HUES6 (cell line): ENCODE measurements around the gene ORM1.

ENCODE experiments used
- H3K27ac ChIP-seq: 2 replicates; pipeline ENCODE4 v1.7.0; 2013; ENCODE audit warnings: low read depth, mild to moderate bottlenecking, low read length, inconsistent platforms
- H3K27me3 ChIP-seq: 2 replicates; pipeline ENCODE4 v1.6.1; 2013; ENCODE audit warnings: low read length; ENCODE audit not compliant: control insufficient read depth, insufficient read depth
- H3K36me3 ChIP-seq: 2 replicates; pipeline ENCODE4 v1.6.1; 2013; ENCODE audit warnings: low read length; ENCODE audit not compliant: control insufficient read depth, insufficient read depth
- H3K4me1 ChIP-seq: 2 replicates; pipeline ENCODE4 v1.6.1; 2013; ENCODE audit warnings: low read length; ENCODE audit not compliant: control insufficient read depth, insufficient read depth
- H3K4me3 ChIP-seq: 2 replicates; pipeline ENCODE4 v1.5.1; 2013; ENCODE audit warnings: low read depth, low read length
- H3K9ac ChIP-seq: one replicate; pipeline ENCODE4 v1.6.1; 2013; ENCODE audit warnings: mild to moderate bottlenecking, low read length
- H3K9me3 ChIP-seq: 2 replicates; pipeline ENCODE4 v1.6.1; 2013; ENCODE audit warnings: low read depth, low read length; ENCODE audit not compliant: control insufficient read depth, insufficient read depth

ORM1 gene

DNA sequence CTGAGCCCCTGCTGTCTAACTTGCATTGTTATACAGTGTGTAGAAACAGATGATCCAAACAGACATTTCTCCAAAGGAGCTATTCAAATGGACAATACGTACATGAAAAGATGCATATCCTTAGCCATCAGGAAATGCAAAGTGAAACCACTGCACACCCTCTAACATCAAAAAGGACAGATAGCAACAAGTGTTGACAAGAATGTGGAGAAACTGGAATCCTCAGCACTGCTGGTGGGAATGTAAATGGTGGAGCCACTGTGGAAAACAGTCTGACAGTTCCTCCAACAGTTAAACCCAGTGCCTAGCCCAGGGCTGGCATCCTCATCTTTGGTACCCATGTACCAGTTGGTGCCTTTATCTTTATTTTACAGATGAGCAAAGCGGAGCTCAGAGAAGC is 15.3 kb downstream of the ORM1 start:
- Histone ChIP-seq H3K27ac (no peak overlapping the region), H3K4me3 (no peak overlapping the region), H3K27me3 (no peaks in the 10 kb centered on the region), H3K36me3 (peaks cover 58% of the 10 kb centered on the region), H3K9me3 (no peaks in the 10 kb centered on the region), H3K9ac (no peak overlapping the region), H3K4me1 (no peaks in the 10 kb centered on the region; the same call in 1 of the 2 replicates)

GRCh38 chr9:114339130-114339908 is 16.4 kb downstream of the ORM1 start:
- no peaks in the 10 kb centered on the region for H3K9me3 ChIP-seq
- H3K27me3 ChIP-seq: no peaks in the 10 kb centered on the region
- H3K4me3 ChIP-seq: no peak overlapping the region
- H3K4me1 ChIP-seq: no peaks in the 10 kb centered on the region; the same call in 1 of the 2 replicates
- H3K36me3 ChIP-seq: peaks cover 69% of the 10 kb centered on the region
- no peak overlapping the region for H3K27ac ChIP-seq
- no peak overlapping the region for H3K9ac ChIP-seq

- peaks cover 79% of the 10 kb centered on the region for H3K36me3 ChIP-seq
- no peak overlapping the region for H3K4me3 ChIP-seq
- no peaks in the 10 kb centered on the region for H3K9me3 ChIP-seq
- no peak overlapping the region for H3K27ac ChIP-seq
- H3K4me1 ChIP-seq: no peaks in the 10 kb centered on the region; the same call in 1 of the 2 replicates
- H3K9ac ChIP-seq: no peak overlapping the region
- no peaks in the 10 kb centered on the region for H3K27me3 ChIP-seq
These were observed 18.4 kb downstream of the ORM1 start for GRCh38 chr9:114341152-114341830.

- Histone ChIP-seq H3K9me3 (no peaks in the 10 kb centered on the region), H3K27ac (no peak overlapping the region), H3K4me3 (no peak overlapping the region), H3K4me1 (no peaks in the 10 kb centered on the region; the same call in 1 of the 2 replicates), H3K9ac (no peak overlapping the region), H3K36me3 (peaks cover 83% of the 10 kb centered on the region), H3K27me3 (no peaks in the 10 kb centered on the region)
These were observed 19.1 kb downstream of the ORM1 start for GRCh38 chr9:114341991-114342390.

DNA sequence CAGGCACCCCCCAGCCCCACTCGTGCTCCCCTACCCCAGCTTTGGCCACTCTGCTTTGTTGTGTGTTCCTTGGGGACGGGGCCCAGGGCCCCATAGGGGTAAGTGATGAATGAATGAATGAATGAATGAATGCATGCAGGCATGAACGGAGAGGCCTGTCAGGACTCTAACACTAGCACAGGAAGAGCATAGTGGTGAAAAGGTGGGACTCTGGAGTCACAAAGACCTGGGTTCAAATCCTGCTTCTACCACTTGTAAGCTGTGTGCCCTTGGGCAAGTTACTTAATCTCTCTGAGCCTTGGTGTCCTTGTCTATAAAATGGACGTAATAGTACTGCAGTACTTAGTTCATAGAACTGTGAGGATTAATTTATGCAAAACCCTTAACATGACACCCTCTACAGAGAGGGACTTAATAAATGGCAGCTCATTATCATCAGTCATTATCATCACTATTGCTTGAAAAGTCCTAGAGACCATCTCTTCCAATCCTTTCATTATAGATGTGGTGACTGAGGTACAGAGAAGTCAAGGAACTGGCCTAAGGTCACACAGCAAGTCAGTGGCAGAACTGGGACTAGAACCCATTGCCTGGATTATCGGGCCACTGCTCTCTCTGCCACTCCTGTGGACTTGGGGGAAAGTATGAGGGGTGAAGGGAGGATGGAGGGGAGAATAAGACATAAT is 20.0 kb downstream of the ORM1 start:
- H3K27ac ChIP-seq: no peak overlapping the region
- no peaks in the 10 kb centered on the region for H3K27me3 ChIP-seq
- H3K9ac ChIP-seq: no peak overlapping the region
- H3K4me3 ChIP-seq: no peak overlapping the region
- no peaks in the 10 kb centered on the region for H3K9me3 ChIP-seq
- H3K4me1 ChIP-seq: no peaks in the 10 kb centered on the region; the same call in 1 of the 2 replicates
- peaks cover 82% of the 10 kb centered on the region for H3K36me3 ChIP-seq

GRCh38 chr9:114343471-114344187 is 20.7 kb downstream of the ORM1 start:
- Histone ChIP-seq H3K4me1 (peaks cover 7% of the 10 kb centered on the region), H3K36me3 (peaks cover 81% of the 10 kb centered on the region), H3K4me3 (no peak overlapping the region), H3K27ac (no peak overlapping the region), H3K9ac (no peak overlapping the region), H3K9me3 (no peaks in the 10 kb centered on the region), H3K27me3 (no peaks in the 10 kb centered on the region)

- H3K4me3 ChIP-seq: no peak overlapping the region
- peaks cover 81% of the 10 kb centered on the region for H3K36me3 ChIP-seq
- H3K9ac ChIP-seq: no peak overlapping the region
- H3K4me1 ChIP-seq: peaks cover 12% of the 10 kb centered on the region
- H3K27me3 ChIP-seq: no peaks in the 10 kb centered on the region
- no peak overlapping the region for H3K27ac ChIP-seq
- H3K9me3 ChIP-seq: no peaks in the 10 kb centered on the region
These were observed 21.3 kb downstream of the ORM1 start for GRCh38 chr9:114344188-114344566.

DNA sequence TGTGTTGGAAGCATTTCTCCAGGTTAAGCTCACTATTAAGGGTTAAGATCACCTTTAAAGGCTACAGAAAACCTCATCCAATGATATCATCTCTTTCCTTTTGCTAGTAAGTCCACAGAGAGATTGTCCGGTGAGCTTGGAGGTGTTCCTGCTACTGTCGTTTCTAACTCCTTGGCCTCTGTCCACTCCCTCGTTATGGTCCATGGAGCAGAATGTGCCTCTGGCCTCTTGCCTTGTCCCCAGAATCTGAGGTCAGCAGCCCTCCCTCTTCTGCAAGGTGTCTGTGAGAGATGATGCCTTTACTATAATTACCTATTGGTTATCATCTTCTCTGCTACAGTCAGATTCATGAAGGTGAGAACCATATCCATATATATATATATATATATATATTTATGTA is 21.8 kb downstream of the ORM1 start:
- H3K27me3 ChIP-seq: no peaks in the 10 kb centered on the region

DNA sequence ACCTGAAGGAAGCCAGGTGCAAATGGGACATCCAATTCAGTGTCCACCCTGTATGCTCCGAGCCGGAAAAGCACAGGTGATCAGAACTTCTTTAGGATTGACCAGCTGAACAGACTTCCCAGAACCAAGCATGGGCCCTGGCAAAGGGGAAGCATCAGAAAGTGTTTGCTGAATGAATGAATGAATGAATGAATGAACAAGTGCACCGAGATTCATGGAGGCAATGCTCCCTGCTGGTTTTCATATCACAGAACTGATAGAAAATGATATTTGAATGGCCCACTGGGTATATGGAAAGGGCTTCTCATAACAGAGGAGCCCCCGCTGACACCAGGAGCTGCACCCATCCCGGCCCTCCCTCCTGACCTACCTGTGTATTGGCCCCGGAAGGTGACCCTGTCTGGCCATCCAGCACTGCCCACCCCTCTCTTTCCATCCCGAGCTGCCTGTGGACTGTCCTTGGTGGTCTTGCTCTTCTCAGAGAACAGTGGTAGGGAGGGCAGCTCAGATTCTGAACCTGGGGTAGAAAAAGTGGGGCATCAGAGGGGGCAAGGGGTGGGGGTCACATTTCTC is 22.7 kb downstream of the ORM1 start:
- Histone ChIP-seq H3K27ac (no peak overlapping the region), H3K36me3 (peaks cover 82% of the 10 kb centered on the region), H3K27me3 (no peaks in the 10 kb centered on the region), H3K9me3 (no peaks in the 10 kb centered on the region), H3K4me1 (peaks cover 19% of the 10 kb centered on the region), H3K9ac (no peak overlapping the region), H3K4me3 (no peak overlapping the region)

More for the DNA sequence above, 21.8 kb downstream of the ORM1 start:
- Histone ChIP-seq H3K4me3 (no peak overlapping the region), H3K9me3 (no peaks in the 10 kb centered on the region), H3K36me3 (peaks cover 79% of the 10 kb centered on the region), H3K9ac (no peak overlapping the region), H3K4me1 (peaks cover 17% of the 10 kb centered on the region), H3K27ac (no peak overlapping the region)

DNA sequence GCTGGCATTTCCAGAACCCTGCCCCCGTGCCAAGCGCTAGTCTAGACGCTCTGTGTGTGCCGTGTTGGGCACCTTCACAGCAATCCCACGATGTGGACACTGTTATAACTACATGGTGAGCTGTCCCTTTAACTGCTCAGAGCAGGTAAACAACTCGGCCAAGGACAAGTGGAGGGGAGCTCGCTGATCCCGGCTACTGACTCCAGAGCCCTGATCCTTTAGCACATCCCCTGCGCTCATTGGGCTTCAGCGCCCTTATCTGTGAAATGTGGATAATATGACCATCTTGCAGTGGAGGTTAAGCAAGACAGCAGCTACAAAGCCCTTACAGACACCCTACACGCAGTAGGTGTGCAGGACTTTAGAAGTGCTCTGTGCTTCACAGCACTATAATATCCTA is 23.2 kb downstream of the ORM1 start:
- Histone ChIP-seq H3K4me1 (peaks cover 19% of the 10 kb centered on the region), H3K27ac (no peak overlapping the region), H3K4me3 (no peak overlapping the region), H3K9me3 (no peaks in the 10 kb centered on the region), H3K27me3 (no peaks in the 10 kb centered on the region), H3K9ac (no peak overlapping the region), H3K36me3 (peaks cover 81% of the 10 kb centered on the region)
